Measurements from ENCODE around the gene TPO. TPM values are rescaled to one million over a fixed set of nuclear protein-coding genes. Genes with fewer than 3 reads are reported as not detected.
"Not testable (repeated sequence)": the region's sequence is repeated elsewhere in the genome, so short reads cannot be mapped to it uniquely, and the experiment has no call there.

Gene TPO
- polyA plus RNA-seq, 4 donors = 0.34 to 1.7 (median 1.4) TPM; not detected in 1

DNA sequence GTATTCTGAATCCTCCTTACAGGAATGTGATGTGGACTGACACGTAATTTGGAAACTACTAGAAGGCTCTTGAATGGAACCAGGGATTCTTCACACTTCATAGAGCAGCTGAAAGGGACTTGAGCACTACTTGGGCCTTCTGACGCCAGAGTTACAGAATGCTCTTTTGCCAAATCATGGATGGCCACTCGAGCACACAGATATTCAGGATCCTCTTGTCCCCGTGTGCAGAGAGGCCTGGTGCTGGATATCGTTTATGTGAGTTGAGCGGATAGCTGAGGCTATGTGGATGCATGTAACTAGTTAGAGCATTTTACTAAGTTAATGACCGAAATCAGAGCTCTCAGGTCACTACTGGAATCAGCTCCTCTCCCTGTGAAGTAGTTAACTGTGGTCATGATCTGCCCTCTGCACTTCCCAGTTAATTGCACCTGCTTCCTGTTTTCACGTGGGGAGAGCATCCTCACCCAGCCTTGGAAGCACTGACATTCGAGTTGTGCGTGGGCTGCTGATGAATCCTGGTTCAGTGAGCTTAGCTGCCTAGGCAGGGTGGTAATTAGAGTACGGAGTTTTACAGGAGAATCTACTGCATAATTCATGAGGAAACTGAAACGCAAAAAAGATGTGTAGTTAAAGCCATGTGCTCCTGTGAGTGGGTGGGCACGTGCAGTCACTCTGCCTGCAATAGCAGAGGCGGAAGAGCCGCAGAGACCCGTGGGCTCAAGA, 5.2 kb upstream of the TPO start:
- 73 to 78% (median 76%) methylated on average over 16 of the region's 16 CpGs for WGBS, 3 donors
- no peaks in the 10 kb centered on the region for H3K9me3 ChIP-seq (ENCODE audit: control insufficient read depth in 2 of 2, insufficient read depth in 1 of 2, low read depth in 1 of 2, low read length in 1 of 2)
- no peak overlapping the region for H3K27ac ChIP-seq (ENCODE audit: low read depth in 1 of 3, low read length in 2 of 3)
- no peak overlapping the region for H3K4me3 ChIP-seq (ENCODE audit: low read depth in 1 of 3, low read length in 3 of 3)
- FAIRE-seq (no peak), DNase-seq (no peak)
- H3K27me3 ChIP-seq (ENCODE audit: control insufficient read depth in 3 of 3, insufficient read depth in 3 of 3, low read length in 3 of 3) = no peaks in the 10 kb centered on the region
- no peaks in the 10 kb centered on the region for H3K36me3 ChIP-seq (ENCODE audit: control insufficient read depth in 3 of 3, insufficient read depth in 2 of 3, low read depth in 1 of 3, low read length in 3 of 3)
- H3K4me1 ChIP-seq (ENCODE audit: control insufficient read depth in 3 of 3, insufficient read depth in 2 of 3, low read depth in 1 of 3, low read length in 2 of 3) = no peaks in the 10 kb centered on the region

DNA sequence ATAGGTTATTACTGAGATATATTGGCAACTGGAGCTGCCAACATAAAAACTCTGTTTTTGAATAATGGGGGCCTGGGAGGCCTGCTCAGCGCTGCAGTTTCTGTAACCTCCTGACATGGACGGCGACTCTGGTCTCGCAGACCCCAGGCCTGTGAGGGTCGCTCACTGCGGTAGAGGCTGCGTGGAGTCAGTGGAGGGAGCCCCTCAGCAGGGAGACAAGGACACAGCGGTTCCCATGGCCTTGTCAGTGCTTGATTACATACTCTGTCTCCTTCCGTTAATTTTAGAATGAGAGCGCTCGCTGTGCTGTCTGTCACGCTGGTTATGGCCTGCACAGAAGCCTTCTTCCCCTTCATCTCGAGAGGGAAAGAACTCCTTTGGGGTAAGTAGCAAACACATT, 858 bp downstream of the TPO start:
- 81 to 88% (median 82%) methylated on average over 13 of the region's 13 CpGs for WGBS, 3 donors
- Histone ChIP-seq H3K9me3 (ENCODE audit: control insufficient read depth in 2 of 2, insufficient read depth in 1 of 2, low read depth in 1 of 2, low read length in 1 of 2) (no peaks in the 10 kb centered on the region), H3K4me3 (ENCODE audit: low read depth in 1 of 3, low read length in 3 of 3) (no peak overlapping the region), H3K27me3 (ENCODE audit: control insufficient read depth in 3 of 3, insufficient read depth in 3 of 3, low read length in 3 of 3) (no peaks in the 10 kb centered on the region), H3K27ac (ENCODE audit: low read depth in 1 of 3, low read length in 2 of 3) (no peak overlapping the region), H3K36me3 (ENCODE audit: control insufficient read depth in 3 of 3, insufficient read depth in 2 of 3, low read depth in 1 of 3, low read length in 3 of 3) (no peaks in the 10 kb centered on the region), H3K4me1 (ENCODE audit: control insufficient read depth in 3 of 3, insufficient read depth in 2 of 3, low read depth in 1 of 3, low read length in 2 of 3) (no peaks in the 10 kb centered on the region)
- FAIRE-seq (no peak), DNase-seq (no peak)

DNA sequence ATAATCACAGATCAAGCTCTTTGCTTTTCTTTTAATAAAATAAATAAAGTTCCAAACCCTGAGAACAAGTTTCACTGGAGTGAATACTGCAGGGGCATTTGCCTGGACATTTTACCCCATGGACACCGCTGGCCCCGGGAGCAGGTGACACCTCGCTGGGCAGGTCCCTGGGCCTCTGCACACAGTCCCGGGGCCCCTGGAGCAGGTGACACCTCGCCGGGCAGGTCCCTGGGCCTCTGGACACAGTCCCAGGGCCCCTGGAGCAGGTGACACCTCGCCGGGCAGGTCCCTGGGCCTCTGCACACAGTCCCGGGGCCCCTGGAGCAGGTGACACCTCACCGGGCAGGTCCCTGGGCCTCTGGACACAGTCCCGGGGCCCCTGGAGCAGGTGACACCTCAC, 1.6 kb downstream of the TPO start:
- not testable (repeated sequence) for H3K27ac ChIP-seq (ENCODE audit: low read depth in 1 of 3, low read length in 2 of 3); DNase-seq; H3K9me3 ChIP-seq (ENCODE audit: control insufficient read depth in 2 of 2, insufficient read depth in 1 of 2, low read depth in 1 of 2, low read length in 1 of 2); H3K4me3 ChIP-seq (ENCODE audit: low read depth in 1 of 3, low read length in 3 of 3); FAIRE-seq; H3K4me1 ChIP-seq (ENCODE audit: control insufficient read depth in 3 of 3, insufficient read depth in 2 of 3, low read depth in 1 of 3, low read length in 2 of 3); H3K36me3 ChIP-seq (ENCODE audit: control insufficient read depth in 3 of 3, insufficient read depth in 2 of 3, low read depth in 1 of 3, low read length in 3 of 3); H3K27me3 ChIP-seq (ENCODE audit: control insufficient read depth in 3 of 3, insufficient read depth in 3 of 3, low read length in 3 of 3)
- WGBS, 3 donors = 44 to 77% (median 55%) methylated on average over 10 to 11 of the region's 11 CpGs

DNA sequence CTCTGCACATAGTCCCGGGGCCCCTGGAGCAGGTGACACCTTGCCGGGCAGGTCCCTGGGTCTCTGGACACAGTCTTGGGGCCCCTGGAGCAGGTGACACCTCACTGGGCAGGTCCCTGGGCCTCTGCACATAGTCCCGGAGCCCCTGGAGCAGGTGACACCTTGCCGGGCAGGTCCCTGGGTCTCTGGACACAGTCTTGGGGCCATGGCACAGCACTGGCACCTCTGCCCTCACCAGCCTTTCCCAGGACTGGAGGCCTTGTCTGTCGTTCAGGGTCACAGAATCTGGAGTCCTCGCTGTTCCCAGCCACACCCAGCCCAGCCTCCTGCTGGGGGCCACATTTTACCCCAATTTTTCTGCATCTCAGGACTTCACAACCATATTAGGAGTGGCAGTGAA, 2.2 kb downstream of the TPO start:
- FAIRE-seq (no peak), DNase-seq (no peak)
- Histone ChIP-seq H3K27me3 (ENCODE audit: control insufficient read depth in 3 of 3, insufficient read depth in 3 of 3, low read length in 3 of 3) (no peaks in the 10 kb centered on the region), H3K4me1 (ENCODE audit: control insufficient read depth in 3 of 3, insufficient read depth in 2 of 3, low read depth in 1 of 3, low read length in 2 of 3) (no peaks in the 10 kb centered on the region), H3K27ac (ENCODE audit: low read depth in 1 of 3, low read length in 2 of 3) (no peak overlapping the region), H3K36me3 (ENCODE audit: control insufficient read depth in 3 of 3, insufficient read depth in 2 of 3, low read depth in 1 of 3, low read length in 3 of 3) (no peaks in the 10 kb centered on the region), H3K4me3 (ENCODE audit: low read depth in 1 of 3, low read length in 3 of 3) (no peak overlapping the region), H3K9me3 (ENCODE audit: control insufficient read depth in 2 of 2, insufficient read depth in 1 of 2, low read depth in 1 of 2, low read length in 1 of 2) (no peaks in the 10 kb centered on the region)
- 56 to 78% (median 60%) methylated on average over 4 to 6 of the region's 6 CpGs for WGBS, 3 donors

DNA sequence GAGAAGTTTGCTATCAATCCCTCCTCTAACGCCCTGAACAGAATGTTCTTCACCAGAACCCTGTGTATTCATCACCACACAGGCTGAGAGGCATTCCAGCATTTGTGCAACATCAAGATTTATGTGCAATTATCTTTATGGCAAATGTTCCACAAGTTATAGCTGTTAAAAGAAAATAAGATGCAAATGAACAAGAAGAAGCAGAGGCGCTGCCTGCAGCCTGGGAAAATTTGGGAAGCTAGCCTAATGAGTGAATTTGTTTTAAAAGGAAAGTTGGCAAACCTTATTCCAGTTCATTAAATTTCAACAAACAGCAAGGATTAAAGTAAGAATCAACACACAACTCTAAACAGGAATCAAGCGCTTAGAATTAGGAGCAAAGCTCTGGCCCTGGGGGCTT, 5.3 kb downstream of the TPO start:
- Histone ChIP-seq H3K27ac (ENCODE audit: low read depth in 1 of 3, low read length in 2 of 3) (no peak overlapping the region), H3K4me1 (ENCODE audit: control insufficient read depth in 3 of 3, insufficient read depth in 2 of 3, low read depth in 1 of 3, low read length in 2 of 3) (no peaks in the 10 kb centered on the region), H3K36me3 (ENCODE audit: control insufficient read depth in 3 of 3, insufficient read depth in 2 of 3, low read depth in 1 of 3, low read length in 3 of 3) (no peaks in the 10 kb centered on the region), H3K4me3 (ENCODE audit: low read depth in 1 of 3, low read length in 3 of 3) (no peak overlapping the region), H3K9me3 (ENCODE audit: control insufficient read depth in 2 of 2, insufficient read depth in 1 of 2, low read depth in 1 of 2, low read length in 1 of 2) (no peaks in the 10 kb centered on the region), H3K27me3 (ENCODE audit: control insufficient read depth in 3 of 3, insufficient read depth in 3 of 3, low read length in 3 of 3) (no peaks in the 10 kb centered on the region)
- FAIRE-seq (no peak), DNase-seq (no peak)
- 64 to 69% (median 67%) methylated on average over 3 of the region's 3 CpGs for WGBS, 3 donors

DNA sequence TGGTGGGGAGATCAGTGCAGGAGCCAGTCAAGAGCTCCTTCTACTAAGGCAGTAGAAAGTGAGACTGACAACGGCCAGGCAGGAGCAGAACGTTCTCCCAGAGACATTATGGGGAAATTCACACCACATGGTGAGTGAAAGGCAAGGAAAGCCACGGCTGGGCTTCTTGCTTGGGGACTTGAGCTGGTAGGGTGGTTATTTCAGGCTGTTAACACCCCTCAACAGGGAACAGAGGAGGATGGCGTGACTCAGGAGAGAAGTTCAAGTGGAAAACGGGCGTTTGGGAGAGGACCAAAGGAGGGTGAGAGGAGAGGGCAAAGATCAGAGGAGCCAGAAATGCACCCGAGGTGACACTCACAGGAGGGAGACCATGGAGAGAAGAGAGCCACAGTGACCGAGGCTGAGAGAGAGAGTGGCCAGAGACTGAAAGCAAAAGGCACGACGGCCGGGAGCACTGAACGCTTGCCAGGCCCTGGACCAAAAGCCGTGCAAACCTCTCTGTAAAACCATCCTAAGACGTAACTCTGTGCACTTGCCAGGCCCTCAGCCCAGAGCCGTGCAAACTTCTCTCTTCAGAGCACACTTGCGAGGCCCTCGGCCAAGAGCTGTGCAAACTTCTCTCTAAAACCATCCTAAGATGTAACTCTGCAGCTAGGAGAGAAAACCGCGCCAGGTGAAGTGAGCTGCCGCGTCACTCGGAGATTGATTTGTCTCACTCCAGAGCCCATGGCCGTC, 7.7 kb downstream of the TPO start:
- Histone ChIP-seq H3K36me3 (ENCODE audit: control insufficient read depth in 3 of 3, insufficient read depth in 2 of 3, low read depth in 1 of 3, low read length in 3 of 3) (no peaks in the 10 kb centered on the region), H3K27me3 (ENCODE audit: control insufficient read depth in 3 of 3, insufficient read depth in 3 of 3, low read length in 3 of 3) (no peaks in the 10 kb centered on the region), H3K9me3 (ENCODE audit: control insufficient read depth in 2 of 2, insufficient read depth in 1 of 2, low read depth in 1 of 2, low read length in 1 of 2) (no peaks in the 10 kb centered on the region), H3K4me3 (ENCODE audit: low read depth in 1 of 3, low read length in 3 of 3) (no peak overlapping the region), H3K4me1 (ENCODE audit: control insufficient read depth in 3 of 3, insufficient read depth in 2 of 3, low read depth in 1 of 3, low read length in 2 of 3) (no peaks in the 10 kb centered on the region), H3K27ac (ENCODE audit: low read depth in 1 of 3, low read length in 2 of 3) (no peak overlapping the region)
- DNase-seq (no peak), FAIRE-seq (no peak)
- 74 to 82% (median 77%) methylated on average over 23 of the region's 23 CpGs for WGBS, 3 donors

DNA sequence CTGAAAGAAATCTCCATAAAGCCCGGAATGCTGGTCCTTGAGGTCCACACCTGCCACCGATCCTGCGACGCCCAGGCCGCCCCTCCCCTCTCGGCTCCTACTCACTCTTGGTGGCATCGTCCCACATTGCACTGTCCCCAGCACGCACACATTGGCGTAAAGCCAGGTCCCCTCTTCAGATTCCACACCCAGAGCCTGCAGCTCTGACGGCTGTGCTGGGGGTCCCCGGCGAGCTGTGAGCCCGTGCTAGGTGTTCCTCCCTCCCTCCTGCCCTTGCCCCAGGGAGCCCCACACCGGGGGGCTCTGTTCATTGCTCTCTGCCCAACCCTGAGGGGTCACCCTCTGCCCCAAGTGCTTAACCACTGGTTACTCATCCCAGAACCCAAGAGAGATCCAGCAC, 8.5 kb downstream of the TPO start:
- DNase-seq = no peak
- WGBS, 3 donors = 79 to 89% (median 84%) methylated on average over 14 of the region's 14 CpGs

DNA sequence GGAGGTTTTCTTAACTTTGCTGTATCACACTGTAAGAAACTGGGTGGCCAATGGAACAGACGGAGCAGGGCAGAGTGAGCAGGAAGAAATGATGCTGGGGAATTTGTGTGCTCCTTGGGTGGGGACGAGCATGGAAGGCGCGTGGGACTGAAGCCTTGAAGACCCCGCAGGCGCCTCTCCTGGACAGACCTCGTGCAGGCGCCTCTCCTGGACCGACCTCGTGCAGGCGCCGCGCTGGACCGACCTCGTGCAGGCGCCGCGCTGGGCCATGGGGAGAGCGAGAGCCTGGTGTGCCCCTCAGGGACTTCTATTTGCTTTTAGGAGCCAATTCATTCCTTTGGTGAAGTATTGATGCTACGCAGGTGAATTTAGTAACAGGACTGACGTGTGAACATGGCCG, 8.9 kb downstream of the TPO start:
- H3K9me3 ChIP-seq (ENCODE audit: control insufficient read depth in 2 of 2, insufficient read depth in 1 of 2, low read depth in 1 of 2, low read length in 1 of 2) = no peaks in the 10 kb centered on the region
- H3K27ac ChIP-seq (ENCODE audit: low read depth in 1 of 3, low read length in 2 of 3) = no peak overlapping the region
- H3K27me3 ChIP-seq (ENCODE audit: control insufficient read depth in 3 of 3, insufficient read depth in 3 of 3, low read length in 3 of 3) = no peaks in the 10 kb centered on the region
- FAIRE-seq (no peak), DNase-seq (no peak)
- no peaks in the 10 kb centered on the region for H3K4me1 ChIP-seq (ENCODE audit: control insufficient read depth in 3 of 3, insufficient read depth in 2 of 3, low read depth in 1 of 3, low read length in 2 of 3)
- WGBS, 3 donors = 88 to 93% (median 89%) methylated on average over 22 of the region's 22 CpGs
- H3K4me3 ChIP-seq (ENCODE audit: low read depth in 1 of 3, low read length in 3 of 3) = no peak overlapping the region
- H3K36me3 ChIP-seq (ENCODE audit: control insufficient read depth in 3 of 3, insufficient read depth in 2 of 3, low read depth in 1 of 3, low read length in 3 of 3) = no peaks in the 10 kb centered on the region

More for the DNA sequence above, 8.5 kb downstream of the TPO start:
- Histone ChIP-seq H3K36me3 (ENCODE audit: control insufficient read depth in 3 of 3, insufficient read depth in 2 of 3, low read depth in 1 of 3, low read length in 3 of 3) (no peaks in the 10 kb centered on the region), H3K9me3 (ENCODE audit: control insufficient read depth in 2 of 2, insufficient read depth in 1 of 2, low read depth in 1 of 2, low read length in 1 of 2) (no peaks in the 10 kb centered on the region), H3K27me3 (ENCODE audit: control insufficient read depth in 3 of 3, insufficient read depth in 3 of 3, low read length in 3 of 3) (no peaks in the 10 kb centered on the region), H3K27ac (ENCODE audit: low read depth in 1 of 3, low read length in 2 of 3) (no peak overlapping the region), H3K4me3 (ENCODE audit: low read depth in 1 of 3, low read length in 3 of 3) (no peak overlapping the region), H3K4me1 (ENCODE audit: control insufficient read depth in 3 of 3, insufficient read depth in 2 of 3, low read depth in 1 of 3, low read length in 2 of 3) (no peaks in the 10 kb centered on the region)
- no peak for FAIRE-seq

Data from small intestine (tissue), 7 donors.